ENCODE results near the gene S100B. TPM values are rescaled to one million over a fixed set of nuclear protein-coding genes. Genes with fewer than 3 reads are reported as not detected.

The S100B gene
- total and polyA plus RNA-seq, 2 of the 8 experiments (the other 6 are each of a cell fraction or from before 2014, with no cell fraction given): 0.36 to 0.69 TPM

GRCh38 chr21:46569081-46569480 lies 35.8 kb downstream of the S100B start (continued):
- TF ChIP-seq RAD21 (IDR thresholded peaks at IDR 0.05 in 1 of 2, conservative IDR thresholded peaks at IDR 0.05 in 1 of 2; ENCODE audit: low read depth in 2 of 2, low read length in 2 of 2) (no peak), SP1 (IDR thresholded peaks at IDR 0.05; ENCODE audit: low read depth, low read length) (no peak), BACH1 (IDR thresholded peaks at IDR 0.05; ENCODE audit: low read length) (no peak)

All from H1 (cell line).